Endothelial cell of umbilical vein (primary cell): ENCODE data around the gene HAUS5. TPM values are rescaled to one million over a fixed set of nuclear protein-coding genes. Genes with fewer than 3 reads are reported as not detected.

Experiments used
- BruUV-seq: library from RNA; stranded (reverse); fragments of 400-500 nt; replicated peaks from 2 replicates; lab custom pipeline; 2021; lab: Mats Ljungman, UMichigan
- CTCF ChIA-PET: fragments of 300-600, 350-600 bp; sonication (Branson Sonifier 250); formaldehyde crosslinking; loops from one replicate; lab custom pipeline; 2021; ENCODE audit warnings: antibody characterized with exemption, inconsistent platforms; lab: Charles Lee
- POLR2A ChIA-PET: fragments of 300-600, 350-600 bp; sonication (Branson Sonifier 250); formaldehyde crosslinking; loops from one replicate; lab custom pipeline; 2021; ENCODE audit warnings: antibody characterized with exemption, inconsistent platforms; lab: Charles Lee
- DNase-seq: peaks from one replicate; pipeline ENCODE4 v3.0.0-alpha.2; 2011; ENCODE audit warnings: low read depth, low spot score
- FAIRE-seq: peaks from 2 replicates; lab custom pipeline; 2011; peaks lifted over from hg19 to GRCh38; lab: Jason Lieb, UNC
- H2AFZ ChIP-seq: 2 replicates; pipeline ENCODE4 v1.6.0; 2012; ENCODE audit warnings: low read depth, low read length, control low read depth, inconsistent platforms
- H3K27ac ChIP-seq: 2 replicates; pipeline ENCODE4 v1.5.1; 2011; ENCODE audit warnings: low read depth, mild to moderate bottlenecking, control low read depth, low read length, moderate library complexity; ENCODE audit not compliant: insufficient read depth
- H3K27me3 ChIP-seq, 2 experiments: 2 replicates each; pipeline versions ENCODE4 v1.6.0 to v1.6.1; 2011; ENCODE audit warnings: low read length in 2 of 2, mixed read lengths in 1 of 2; ENCODE audit not compliant: control insufficient read depth in 2 of 2, insufficient read depth in 2 of 2
- H3K36me3 ChIP-seq, 2 experiments: 2 replicates in 1 of 2; 3 replicates in 1 of 2; pipeline ENCODE4 v1.5.1; 2011; ENCODE audit warnings: low read length in 2 of 2, mild to moderate bottlenecking in 1 of 2, moderate library complexity in 1 of 2; ENCODE audit not compliant: control insufficient read depth in 2 of 2, insufficient read depth in 2 of 2; ENCODE audit errors: extremely low read depth in 1 of 2
- H3K4me1 ChIP-seq: 3 replicates; pipeline ENCODE4 v1.5.1; 2011; ENCODE audit warnings: mild to moderate bottlenecking, low read length; ENCODE audit not compliant: control insufficient read depth, insufficient read depth; ENCODE audit errors: extremely low read depth
- H3K4me2 ChIP-seq: 2 replicates; pipeline ENCODE4 v1.6.1; 2011; ENCODE audit warnings: low read length, control low read depth, mixed read lengths; ENCODE audit not compliant: insufficient read depth
- H3K4me3 ChIP-seq, 3 experiments: fragments of 200-600 bp in 1 of 3; sonication (generic), shearing (Covaris generic) in 1 of 3; replicated peaks in 1 of 3; 2 replicates each; pipeline ENCODE4 v1.5.1; 2011 to 2016; ENCODE audit warnings: control low read depth in 3 of 3, low read length in 3 of 3, mild to moderate bottlenecking in 2 of 3, inconsistent platforms in 1 of 3, low read depth in 1 of 3, moderate library complexity in 1 of 3; ENCODE audit not compliant: insufficient read depth in 1 of 3
- H3K79me2 ChIP-seq: 2 replicates; pipeline ENCODE4 v1.6.0; 2012; ENCODE audit warnings: low read length, inconsistent platforms; ENCODE audit not compliant: control insufficient read depth, insufficient read depth
- H3K9ac ChIP-seq: replicated peaks from 2 replicates; pipeline ENCODE3; 2011; ENCODE audit warnings: low read length, control low read depth; ENCODE audit not compliant: insufficient read depth; ENCODE audit errors: extremely low read depth
- H3K9me1 ChIP-seq: replicated peaks from 3 replicates; pipeline ENCODE4 v1.6.0; 2011; ENCODE audit warnings: mild to moderate bottlenecking, low read length; ENCODE audit not compliant: control insufficient read depth, insufficient read depth; ENCODE audit errors: extremely low read depth
- H3K9me3 ChIP-seq: replicated peaks from 2 replicates; pipeline ENCODE4 v1.5.1; 2012; ENCODE audit warnings: low read length, inconsistent platforms; ENCODE audit not compliant: control insufficient read depth, insufficient read depth
- H4K20me1 ChIP-seq: replicated peaks from 2 replicates; pipeline ENCODE3; 2011; ENCODE audit warnings: mild to moderate bottlenecking, low read length; ENCODE audit not compliant: control insufficient read depth, insufficient read depth; ENCODE audit errors: extremely low read depth
- CTCF ChIP-seq, 2 donors: IDR thresholded peaks; 1 replicate in 1 of 2; 2 replicates in 1 of 2; pipeline ENCODE4 v1.5.1; 2011; ENCODE audit warnings: low read length in 2 of 2, mild to moderate bottlenecking in 2 of 2, moderate library complexity in 2 of 2, control low read depth in 1 of 2, inconsistent platforms in 1 of 2, low read depth in 1 of 2; ENCODE audit not compliant: insufficient read depth in 1 of 2; ENCODE audit errors: extremely low read depth in 1 of 2
- EZH2 ChIP-seq: IDR thresholded peaks from 2 replicates; pipeline ENCODE4 v1.6.1; 2012; ENCODE audit warnings: borderline replicate concordance, low read depth, mild to moderate bottlenecking, moderate library complexity, low read length, inconsistent platforms; ENCODE audit not compliant: severe bottlenecking
- FOS ChIP-seq: IDR thresholded peaks from 2 replicates; pipeline ENCODE4 v1.6.1; 2011; ENCODE audit warnings: mild to moderate bottlenecking, low read length, moderate library complexity, borderline replicate concordance; ENCODE audit not compliant: insufficient read depth
- GATA2 ChIP-seq: IDR thresholded peaks from 2 replicates; pipeline ENCODE4 v1.7.0; 2011; ENCODE audit warnings: low read depth, mild to moderate bottlenecking, moderate library complexity, mixed read lengths, low read length; ENCODE audit not compliant: insufficient read length, insufficient read depth
- JUN ChIP-seq: IDR thresholded peaks from 2 replicates; pipeline ENCODE4 v1.6.1; 2011; ENCODE audit warnings: borderline replicate concordance, low read depth; ENCODE audit not compliant: insufficient read length, insufficient read depth
- MAX ChIP-seq: IDR thresholded peaks from 2 replicates; pipeline ENCODE4 v1.6.1; 2011; ENCODE audit not compliant: insufficient read depth, insufficient read length
- MYC ChIP-seq: IDR thresholded peaks from one replicate; pipeline ENCODE4 v1.6.1; 2011; ENCODE audit warnings: mild to moderate bottlenecking, low read depth, low read length
- POLR2A ChIP-seq: IDR thresholded peaks from 2 replicates; pipeline ENCODE4 v1.6.1; 2012; ENCODE audit warnings: low read depth, mild to moderate bottlenecking, control low read depth, low read length
- POLR2AphosphoS5 ChIP-seq: IDR thresholded peaks from 2 replicates; pipeline ENCODE4 v1.6.1; 2012; ENCODE audit warnings: low read depth, mild to moderate bottlenecking, control low read depth, low read length, moderate library complexity; ENCODE audit not compliant: insufficient read depth
- dilution Hi-C: fragments of 300-500 bp; cut with MboI; formaldehyde crosslinking; loops from one replicate; pipeline ENCODE4 v1.15.0; 2019; ENCODE audit warnings: low sequenced_read_pairs; ENCODE audit not compliant: extremely low pct_ligation_motif_present
- intact Hi-C: fragments of 100-400 bp; cut with micrococcal nuclease; formaldehyde crosslinking; loops from one replicate; pipeline ENCODE4 v1.10.0; 2022
- polyA plus RNA-seq, 4 experiments: library from polyadenylated mRNA; depleted of rRNA in 3 of 4; stranded (reverse) in 3 of 4; unstranded in 1 of 4; fragments of >200 nt; gene quantifications; 2 replicates each; pipeline versions ENCODE4 v1.2.1 to v1.2.3, GENCODE V29; 2011 to 2012; ENCODE audit warnings: missing spikeins in 1 of 4
- total RNA-seq: library from RNA; stranded (reverse); gene quantifications from 2 replicates; pipeline ENCODE4 v1.2.3, GENCODE V29; 2021

HAUS5 gene
- total and polyA plus RNA-seq, 2 donors (not counting 3 experiments of a cell fraction or from before 2014, with no cell fraction given): 8.9 to 19.0 TPM

- dilution Hi-C loops (no loop called here), intact Hi-C loops (no loop called here)
- no peak for FAIRE-seq
- Histone ChIP-seq H3K9me3 (no peaks in the 10 kb centered on the region), H3K4me3 (no peak overlapping the region), H3K36me3 (peaks cover 0 to 6% of the 10 kb centered on the region in 2 experiments), H3K27ac (no peak overlapping the region), H3K9me1 (no peaks in the 10 kb centered on the region), H3K4me1 (peaks cover 4% of the 10 kb centered on the region), H4K20me1 (no peaks in the 10 kb centered on the region), H3K27me3 (no peaks in the 10 kb centered on the region), H3K4me2 (no peak overlapping the region), H3K9ac (no peak overlapping the region), H2AFZ (no peak overlapping the region), H3K79me2 (no peaks in the 10 kb centered on the region)
- CTCF ChIA-PET: no interaction called here
- TF ChIP-seq CTCF (IDR thresholded peaks at IDR 0.05; ENCODE audit: extremely low read depth in 1 of 2, insufficient read depth in 1 of 2, low read depth in 1 of 2, low read length in 2 of 2): no peak
- TF ChIP-seq GATA2: no peak
- no peak for TF ChIP-seq MYC
- no peak for TF ChIP-seq JUN
- no peak for TF ChIP-seq FOS
- no peak for TF ChIP-seq MAX
- no peak for TF ChIP-seq POLR2AphosphoS5
- TF ChIP-seq POLR2A: no peak
- no peak for TF ChIP-seq EZH2
- POLR2A ChIA-PET: no interaction called here
- no peak for DNase-seq
- BruUV-seq: no TSS peak
These were observed 10.9 kb downstream of the HAUS5 start for GRCh38 chr19:35623327-35624010.
